HG02970 (cell line): ENCODE results near the gene ZCCHC14.
"Not testable (repeated sequence)": the region's sequence is repeated elsewhere in the genome, so short reads cannot be mapped to it uniquely, and the experiment has no call there.

Source experiments
- ATAC-seq: cut with Tn5 transposase; IDR thresholded peaks from one replicate; pipeline ENCODE4 v1.9.1; 2021; ENCODE audit warnings: mild to moderate bottlenecking, moderate library complexity, moderate number of reproducible peaks; ENCODE audit not compliant: unreplicated experiment, low FRiP score

The ZCCHC14 gene

GRCh38 chr16:87525352-87525751, 32.5 kb upstream of the ZCCHC14 start:
- no peak for ATAC-seq

- ATAC-seq = no peak
These were observed 31.6 kb upstream of the ZCCHC14 start for GRCh38 chr16:87524407-87524806.

- not testable (repeated sequence) for ATAC-seq
These were observed 30.8 kb upstream of the ZCCHC14 start for GRCh38 chr16:87523605-87524004.

GRCh38 chr16:87521764-87522163, 28.9 kb upstream of the ZCCHC14 start:
- not testable (repeated sequence) for ATAC-seq

- ATAC-seq = not testable (repeated sequence)
These were observed 26.3 kb upstream of the ZCCHC14 start for GRCh38 chr16:87519170-87519569.

- ATAC-seq = not testable (repeated sequence)
These were observed 25.7 kb upstream of the ZCCHC14 start for GRCh38 chr16:87518430-87519051.

DNA sequence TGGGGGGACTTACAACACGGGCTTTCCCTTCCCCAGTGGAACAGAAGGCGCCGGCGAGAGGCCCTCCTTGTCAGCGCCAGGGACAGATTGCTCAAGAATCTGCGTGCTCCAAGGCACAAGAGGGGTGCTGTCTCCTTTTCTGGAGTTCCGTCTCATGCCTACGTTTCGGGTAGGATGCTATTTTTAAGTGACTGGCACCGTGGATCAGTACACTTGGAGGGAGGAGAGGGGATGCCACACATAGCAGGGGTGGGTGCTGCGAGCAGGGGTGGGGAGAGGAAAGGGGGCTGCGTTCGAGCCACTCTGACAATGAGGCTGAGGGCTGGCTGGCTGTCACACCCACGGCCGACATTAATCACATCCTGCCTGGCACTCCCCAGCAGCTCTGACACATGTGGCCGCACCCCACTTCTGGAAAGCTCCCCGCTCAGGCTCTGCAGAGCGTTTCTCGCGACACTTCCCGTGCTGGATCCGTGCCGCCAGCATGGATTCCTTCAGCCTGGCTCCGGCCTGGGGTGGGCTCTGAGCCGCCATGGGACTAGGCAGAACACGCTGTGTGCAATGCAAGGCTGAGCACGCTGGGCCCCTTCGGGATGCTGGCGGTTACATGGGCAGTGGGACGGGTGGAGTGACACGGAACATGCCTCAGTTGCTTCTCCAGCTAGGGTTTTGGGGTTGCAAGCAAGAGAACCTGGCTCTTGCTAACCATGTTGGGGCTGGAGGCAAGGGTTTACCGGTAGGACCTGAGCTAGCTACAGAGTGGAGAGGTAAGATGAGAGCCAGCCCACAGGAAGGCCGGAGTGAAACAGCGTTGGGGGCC, 25.0 kb upstream of the ZCCHC14 start:
- not testable (repeated sequence) for ATAC-seq

DNA sequence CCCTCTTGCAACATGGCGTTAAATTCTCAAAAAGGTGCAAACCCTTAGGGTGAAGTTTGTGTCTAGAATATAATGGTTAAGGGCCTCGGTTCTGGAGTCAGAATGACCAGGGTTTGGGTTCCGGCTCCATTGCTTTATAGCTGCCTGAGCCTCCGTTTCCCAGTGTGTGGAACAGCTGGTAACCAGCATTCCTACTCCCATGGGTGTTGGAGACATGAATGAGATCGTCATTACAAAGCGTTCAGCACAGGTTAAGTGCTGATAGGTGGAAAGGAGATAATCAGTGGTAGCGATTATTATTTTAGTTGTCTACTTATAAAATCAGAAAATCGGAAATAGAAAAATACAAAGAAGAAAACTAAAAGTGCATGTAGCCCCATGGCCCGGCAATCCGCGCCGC, 23.5 kb upstream of the ZCCHC14 start:
- no peak for ATAC-seq

DNA sequence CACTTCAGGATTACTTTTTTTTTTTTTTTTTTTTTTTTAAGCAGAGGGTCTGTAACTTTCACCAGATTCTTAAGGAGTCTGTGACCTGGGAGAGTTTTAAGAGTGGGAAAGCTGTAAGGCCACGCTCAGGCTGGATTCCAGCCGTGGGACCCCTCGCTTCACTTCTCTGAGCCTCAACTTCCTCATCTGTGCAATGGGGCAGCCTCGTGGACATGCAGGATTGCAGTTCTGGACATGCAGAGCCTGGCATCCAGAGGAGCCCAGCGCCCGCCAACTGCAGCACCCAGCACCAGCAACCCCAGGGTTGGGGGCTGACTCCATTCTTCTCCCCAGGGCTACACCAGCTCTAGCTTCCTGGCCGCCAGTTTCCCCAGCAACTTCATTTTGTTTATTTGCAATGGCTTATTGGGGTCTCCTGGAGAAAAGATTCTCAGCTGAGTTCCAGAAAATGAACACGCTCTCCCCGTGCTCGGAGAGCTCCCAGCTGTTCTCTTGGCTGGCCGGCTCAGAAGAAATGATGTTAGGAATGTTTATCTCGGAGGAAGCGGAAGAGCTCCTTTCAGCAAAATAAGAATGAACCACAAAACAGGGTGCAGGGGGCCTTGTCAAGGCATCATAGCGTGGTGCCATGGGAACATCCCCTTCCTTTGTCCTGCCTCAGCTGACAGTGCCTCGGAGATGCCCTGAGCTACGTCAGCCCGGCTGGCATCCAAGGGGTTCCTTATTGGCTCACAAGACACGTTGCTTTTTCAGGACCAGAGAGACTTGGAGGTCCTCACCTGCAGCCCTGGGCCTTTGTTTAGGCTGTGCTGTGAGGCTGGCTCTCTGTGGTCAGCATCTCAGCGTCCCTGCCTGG, 22.9 kb upstream of the ZCCHC14 start:
- ATAC-seq = no peak

DNA sequence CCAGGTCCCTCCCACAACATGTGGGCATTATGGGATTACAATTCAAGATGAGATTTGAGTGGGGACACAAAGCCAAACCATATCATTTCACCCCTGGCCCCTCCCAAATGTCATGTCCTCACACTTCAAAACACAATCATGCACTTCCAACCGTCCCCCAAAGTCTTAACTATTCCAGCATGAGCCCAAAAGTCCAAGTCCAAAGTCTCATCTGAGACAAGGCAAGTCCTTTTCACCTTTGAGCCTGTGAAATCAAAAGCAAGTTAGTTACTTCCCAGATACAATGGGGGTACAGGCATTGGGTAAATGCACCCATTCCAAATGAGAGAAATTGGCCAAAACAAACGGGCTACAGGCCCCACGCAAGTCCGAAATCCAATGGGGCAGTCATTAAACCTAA, 17.0 kb upstream of the ZCCHC14 start:
- not testable (repeated sequence) for ATAC-seq

DNA sequence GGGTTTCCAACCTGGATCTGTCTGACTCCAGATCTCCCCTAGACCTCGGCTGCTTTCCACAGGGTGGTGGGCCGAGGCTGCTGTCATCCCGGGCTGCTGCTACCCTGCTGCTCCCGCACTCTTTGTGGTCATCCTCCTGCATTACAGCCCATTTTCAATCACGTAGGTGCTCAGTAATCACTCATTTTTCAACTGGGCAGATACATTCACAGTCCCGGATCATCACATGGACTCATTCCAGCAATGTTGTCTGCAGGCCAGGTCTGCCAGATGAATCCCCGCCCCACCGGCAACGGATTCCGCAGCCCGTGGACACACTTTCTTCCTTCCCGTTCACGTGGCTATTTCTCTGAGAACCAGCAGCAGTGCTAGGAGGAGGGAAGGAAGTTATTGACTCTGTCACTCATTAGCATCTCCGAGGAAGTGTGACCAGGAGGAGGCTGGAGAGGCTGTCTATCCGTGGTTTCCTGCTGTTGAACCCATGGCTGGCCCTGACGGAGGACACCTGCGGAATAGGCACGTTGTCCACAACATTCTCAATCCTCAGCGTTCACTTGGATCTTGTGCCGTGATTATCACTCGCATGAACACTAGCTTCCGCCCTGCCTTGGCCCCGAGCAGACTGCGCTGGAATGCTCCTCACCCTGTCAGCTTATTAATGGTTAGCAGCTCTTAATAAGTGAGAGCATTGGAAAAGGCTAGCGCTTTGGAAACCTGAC, 14.7 kb upstream of the ZCCHC14 start:
- ATAC-seq = no peak

- ATAC-seq = no peak
These were observed 13.9 kb upstream of the ZCCHC14 start for GRCh38 chr16:87506423-87507350.

- ATAC-seq = no peak
These were observed 13.0 kb upstream of the ZCCHC14 start for GRCh38 chr16:87505834-87506233.

DNA sequence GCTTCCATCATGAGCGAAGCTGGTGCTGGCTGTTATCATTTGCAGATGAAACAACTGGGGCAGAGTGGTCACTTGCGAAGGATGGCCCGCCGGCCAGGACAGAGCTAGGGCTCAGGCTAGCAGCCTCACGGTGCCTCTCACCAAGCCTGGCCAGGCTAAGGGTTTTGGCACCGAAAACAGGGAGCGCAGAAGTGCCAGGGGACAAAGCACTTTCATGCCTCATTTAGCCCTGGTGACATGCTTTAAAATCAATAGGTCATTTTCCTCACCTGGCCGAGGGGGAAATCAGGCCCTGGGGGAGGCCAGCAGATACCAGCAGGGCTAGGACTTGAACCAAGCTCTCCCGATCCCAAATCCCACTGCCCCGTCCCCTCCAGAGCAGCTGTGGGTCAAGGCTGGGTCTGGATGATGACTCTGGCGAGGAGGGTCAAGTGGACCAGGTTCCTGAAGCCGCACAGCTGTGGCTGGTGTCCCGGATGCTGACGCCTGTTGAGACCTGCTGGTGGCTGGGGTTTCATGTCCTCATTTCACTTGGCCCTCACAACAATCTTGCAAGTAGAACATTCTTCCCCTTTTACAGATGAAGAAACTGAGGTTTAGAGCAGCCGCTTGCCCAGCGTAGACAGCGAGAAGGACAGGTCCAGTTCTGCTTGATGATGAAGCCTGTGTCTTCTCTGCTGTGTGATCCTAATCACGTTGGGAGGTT, 10.6 kb upstream of the ZCCHC14 start:
- ATAC-seq = not testable (repeated sequence)

DNA sequence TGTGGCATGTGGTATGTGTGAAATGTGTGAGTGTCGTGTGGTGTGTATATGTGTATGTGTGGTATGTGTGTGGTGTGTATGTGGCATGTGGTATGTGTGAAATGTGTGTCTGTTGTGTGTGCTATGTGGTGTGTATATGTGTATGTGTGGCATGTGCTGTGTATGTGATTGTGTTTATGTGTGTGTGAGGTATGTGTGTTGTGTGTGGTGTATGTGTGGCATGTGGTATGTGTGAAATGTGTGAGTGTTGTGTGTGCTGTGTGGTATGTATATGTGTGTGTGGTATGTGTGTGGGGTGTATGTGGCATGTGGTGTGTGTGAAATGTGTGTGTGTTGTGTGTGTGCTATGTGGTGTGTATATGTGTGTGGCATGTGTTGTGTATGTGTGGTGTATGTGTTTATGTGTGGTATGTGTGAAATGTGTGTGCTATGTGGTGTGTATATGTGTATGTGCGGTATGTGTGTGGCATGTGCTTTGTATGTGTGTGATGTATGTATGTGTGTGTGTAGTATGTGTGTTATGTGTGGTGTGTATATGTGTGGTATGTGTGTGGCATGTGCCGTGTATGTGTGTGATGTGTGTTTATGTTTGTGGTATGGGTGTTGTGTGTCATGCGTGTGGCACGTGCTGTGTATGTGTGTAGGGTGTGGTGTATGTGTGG, 9.6 kb upstream of the ZCCHC14 start:
- ATAC-seq = no peak

- ATAC-seq = no peak
These were observed 8.3 kb upstream of the ZCCHC14 start for GRCh38 chr16:87501117-87501516.

GRCh38 chr16:87499189-87499486, 6.3 kb upstream of the ZCCHC14 start:
- ATAC-seq = no peak
